GM12865 (cell line): Measurements from ENCODE around the gene ABCA1.

Experiments used
- DNase-seq: peaks from one replicate; pipeline ENCODE4 v3.0.0; 2010; ENCODE audit warnings: low read depth
- H3K4me3 ChIP-seq: 2 replicates; pipeline ENCODE4 v1.5.1; 2011; ENCODE audit warnings: mild to moderate bottlenecking, low read depth, low read length, control low read depth
- TF ChIP-seq, protein P1 (sequence below): IDR thresholded peaks from 2 replicates; pipeline ENCODE4 v1.5.1; 2011; ENCODE audit warnings: low read length, control low read depth, low read depth, inconsistent platforms; ENCODE audit not compliant: insufficient read depth; ENCODE audit errors: missing control alignments

Gene ABCA1

DNA sequence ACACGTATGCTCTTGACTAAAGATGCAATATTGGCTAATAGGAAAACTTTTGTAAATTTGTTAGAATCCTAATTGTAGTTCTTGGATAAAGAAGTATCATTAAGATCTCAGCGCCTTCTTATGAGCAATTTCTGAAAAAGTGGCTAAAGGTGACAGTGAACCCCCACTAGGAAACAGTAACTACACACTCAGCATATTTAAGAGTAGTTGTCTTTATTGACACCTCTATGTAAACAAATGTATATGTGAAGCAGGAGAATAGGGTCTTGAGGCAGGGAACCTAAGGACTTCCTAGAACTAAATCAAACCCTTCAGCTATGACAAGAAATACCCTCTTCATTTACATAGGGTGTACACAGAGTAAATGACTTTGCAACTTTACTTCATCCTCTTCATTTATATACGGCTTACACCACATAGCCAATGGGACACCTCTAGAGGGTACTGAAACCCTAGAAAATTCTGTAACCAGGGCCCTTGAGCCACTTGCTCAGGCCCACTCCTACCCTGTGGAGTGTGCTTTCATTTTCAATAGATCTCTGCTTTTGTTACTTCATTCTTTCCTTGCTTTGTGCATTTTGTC is 177.7 kb downstream of the ABCA1 start:
- TF ChIP-seq, protein P1, sequence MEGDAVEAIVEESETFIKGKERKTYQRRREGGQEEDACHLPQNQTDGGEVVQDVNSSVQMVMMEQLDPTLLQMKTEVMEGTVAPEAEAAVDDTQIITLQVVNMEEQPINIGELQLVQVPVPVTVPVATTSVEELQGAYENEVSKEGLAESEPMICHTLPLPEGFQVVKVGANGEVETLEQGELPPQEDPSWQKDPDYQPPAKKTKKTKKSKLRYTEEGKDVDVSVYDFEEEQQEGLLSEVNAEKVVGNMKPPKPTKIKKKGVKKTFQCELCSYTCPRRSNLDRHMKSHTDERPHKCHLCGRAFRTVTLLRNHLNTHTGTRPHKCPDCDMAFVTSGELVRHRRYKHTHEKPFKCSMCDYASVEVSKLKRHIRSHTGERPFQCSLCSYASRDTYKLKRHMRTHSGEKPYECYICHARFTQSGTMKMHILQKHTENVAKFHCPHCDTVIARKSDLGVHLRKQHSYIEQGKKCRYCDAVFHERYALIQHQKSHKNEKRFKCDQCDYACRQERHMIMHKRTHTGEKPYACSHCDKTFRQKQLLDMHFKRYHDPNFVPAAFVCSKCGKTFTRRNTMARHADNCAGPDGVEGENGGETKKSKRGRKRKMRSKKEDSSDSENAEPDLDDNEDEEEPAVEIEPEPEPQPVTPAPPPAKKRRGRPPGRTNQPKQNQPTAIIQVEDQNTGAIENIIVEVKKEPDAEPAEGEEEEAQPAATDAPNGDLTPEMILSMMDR: no peak
- peak; percentile 26 for DNase-seq
- H3K4me3 ChIP-seq: no peak overlapping the region

- no peak for DNase-seq
- H3K4me3 ChIP-seq: peak overlapping the region; percentile 98
- TF ChIP-seq, protein P1: no peak
Observed at GRCh38 chr9:104748359-104749031, 179.5 kb downstream of the ABCA1 start.

GRCh38 chr9:104747565-104748358 is 180.2 kb downstream of the ABCA1 start, which contains the start of gene NIPSNAP3A:
Gene NIPSNAP3A (plus strand): TSS chr9:104747683. CDS start chr9:104747793, 110 bp downstream.
- H3K4me3 ChIP-seq: peak within 1 kb of the TSS; percentile 98
- TF ChIP-seq, protein P1: no peak
- peak; percentile 89 for DNase-seq

DNA sequence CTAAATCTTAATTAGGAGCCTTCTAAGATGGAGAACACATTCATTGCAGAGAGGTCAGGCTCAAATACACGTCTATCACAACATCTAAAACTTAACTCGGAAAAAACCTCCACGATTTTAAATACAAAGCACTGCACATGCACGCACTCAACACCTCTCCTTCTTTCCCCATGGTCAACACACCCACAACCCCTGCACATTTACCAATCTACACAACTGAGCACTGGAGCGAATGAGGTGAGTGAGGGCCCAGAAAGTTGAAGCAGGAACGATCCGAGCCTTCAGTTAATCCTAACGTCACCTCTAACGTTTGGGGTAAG is 180.8 kb downstream of the ABCA1 start:
- TF ChIP-seq, protein P1: no peak
- peak overlapping the region; percentile 98 for H3K4me3 ChIP-seq
- no peak for DNase-seq

DNA sequence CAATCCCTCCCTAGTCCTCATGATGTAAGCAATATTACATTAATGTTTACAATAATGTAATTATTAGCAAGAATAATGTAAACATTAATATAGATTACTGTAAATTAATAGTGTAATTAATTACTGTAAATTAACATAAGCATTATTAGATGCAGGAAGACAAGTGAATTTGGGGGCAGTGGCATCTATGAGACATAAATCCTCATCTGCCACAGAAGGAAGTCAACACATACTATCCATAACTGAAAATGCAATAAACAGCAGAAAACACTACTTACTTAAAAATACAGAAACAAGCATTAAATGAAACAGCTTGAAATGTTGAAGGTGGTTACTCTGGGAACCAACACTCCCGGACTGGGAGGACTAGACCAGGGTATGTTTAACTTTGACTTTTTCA is 181.2 kb downstream of the ABCA1 start:
- DNase-seq: no peak
- TF ChIP-seq, protein P1: no peak
- peak overlapping the region; percentile 98 for H3K4me3 ChIP-seq

DNA sequence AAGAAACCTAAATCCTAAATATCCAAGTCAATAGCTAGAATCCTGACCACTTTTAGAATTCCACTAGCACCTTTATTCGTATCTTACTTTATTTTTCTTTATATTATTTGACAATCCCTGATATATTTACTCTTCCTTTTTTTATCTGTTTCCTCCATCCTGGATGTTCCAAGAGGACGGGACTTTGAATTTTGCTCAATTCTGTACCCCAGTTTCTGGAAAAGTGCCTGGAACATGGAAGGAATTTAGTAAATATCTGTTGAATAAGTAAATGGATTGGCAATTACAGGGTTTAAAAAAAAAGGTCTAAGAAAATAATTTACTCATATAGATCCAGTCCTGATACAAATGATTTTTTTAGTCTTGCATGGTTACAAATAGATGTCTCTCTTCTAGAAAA is 181.7 kb downstream of the ABCA1 start:
- no peak for DNase-seq
- H3K4me3 ChIP-seq: no peak overlapping the region
- TF ChIP-seq, protein P1: no peak

DNA sequence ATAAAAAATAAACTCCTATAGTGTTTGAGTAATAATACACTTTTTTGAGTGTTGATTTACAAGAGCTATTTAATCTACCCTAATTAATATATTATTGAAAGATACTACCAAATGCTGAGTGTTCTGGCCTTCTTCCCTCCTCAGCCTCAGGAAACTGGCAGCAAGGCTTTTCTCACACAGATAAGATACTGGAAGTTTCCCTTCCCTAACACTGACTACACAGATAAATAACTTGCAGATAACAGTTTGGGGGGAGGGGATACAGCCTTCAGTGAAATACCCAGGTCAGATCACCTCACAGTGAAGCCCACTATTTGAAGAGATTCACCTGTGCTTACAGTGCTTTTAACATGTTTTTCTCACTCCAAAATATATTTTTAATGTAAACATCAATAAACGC is 182.1 kb downstream of the ABCA1 start:
- no peak overlapping the region for H3K4me3 ChIP-seq
- TF ChIP-seq, protein P1: no peak
- DNase-seq: no peak
